ENCODE results near the gene FOS. TPM values are rescaled to one million over a fixed set of nuclear protein-coding genes. Genes with fewer than 3 reads are reported as not detected.
A peak's percentile ranks its signal among the peaks of the same experiment; 100 is the strongest.

The FOS gene
- total and polyA plus RNA-seq, 2 of the 13 experiments (the other 11 are each of a cell fraction or from before 2014, with no cell fraction given) = 15.9 to 24.2 TPM

GRCh38 chr14:75295491-75296345, 17.1 kb downstream of the FOS start (continued):
- TF ChIP-seq ARID5B (CRISPR knock-in tag; IDR thresholded peaks at IDR 0.05) (peak; percentile 23; the same call in 1 of the 2 replicates), SALL1 (CRISPR knock-in tag; IDR thresholded peaks at IDR 0.05) (peak; percentile 41; the same call in 1 of the 2 replicates), KLF16 (CRISPR knock-in tag; IDR thresholded peaks at IDR 0.05) (0 out of 4 replicates have a peak, but pooled peaks of 1 of the 2 experiments have one; percentile 23), ATF2 (CRISPR knock-in tag; IDR thresholded peaks at IDR 0.05) (no peak), ZNF501 (CRISPR knock-in tag; IDR thresholded peaks at IDR 0.05) (0 out of 2 replicates have a peak, but pooled peaks have one; percentile 26), ZNF772 (CRISPR knock-in tag; IDR thresholded peaks at IDR 0.05) (peak; percentile 74), KDM5B (CRISPR knock-in tag; IDR thresholded peaks at IDR 0.05; ENCODE audit: borderline replicate concordance) (no peak), SKIL (CRISPR knock-in tag; IDR thresholded peaks at IDR 0.05; ENCODE audit: borderline replicate concordance) (no peak), KDM4B (CRISPR knock-in tag; IDR thresholded peaks at IDR 0.05) (0 out of 2 replicates have a peak, but pooled peaks have one; percentile 55), ZSCAN29 (CRISPR knock-in tag; conservative IDR thresholded peaks at IDR 0.05) (0 out of 2 replicates have a peak, but pooled peaks have one; percentile 63), BCL3 (CRISPR knock-in tag; IDR thresholded peaks at IDR 0.05) (0 out of 2 replicates have a peak, but pooled peaks have one; percentile 32), SMYD3 (CRISPR knock-in tag; IDR thresholded peaks at IDR 0.05) (no peak), GTF3A (CRISPR knock-in tag; conservative IDR thresholded peaks at IDR 0.05) (0 out of 2 replicates have a peak, but pooled peaks have one; percentile 53), FOXP1 (IDR thresholded peaks at IDR 0.05) (no peak), FOXP1 (CRISPR knock-in tag; IDR thresholded peaks at IDR 0.05) (0 out of 2 replicates have a peak, but pooled peaks have one; percentile 8), ZNF605 (CRISPR knock-in tag; IDR thresholded peaks at IDR 0.05) (0 out of 2 replicates have a peak, but pooled peaks have one; percentile 27), ATF5 (CRISPR knock-in tag; IDR thresholded peaks at IDR 0.05; ENCODE audit: low read depth) (0 out of 2 replicates have a peak, but pooled peaks have one; percentile 57), NR2C2 (CRISPR knock-in tag; IDR thresholded peaks at IDR 0.05; ENCODE audit: borderline replicate concordance) (0 out of 2 replicates have a peak, but pooled peaks have one; percentile 38), PRPF4 (IDR thresholded peaks at IDR 0.05; ENCODE audit: low read depth, low read length, poor library complexity, severe bottlenecking) (no peak)
